Measurements from ENCODE around the gene BLOC1S1. TPM values are rescaled to one million over a fixed set of nuclear protein-coding genes. Genes with fewer than 3 reads are reported as not detected.

The BLOC1S1 gene
- total RNA-seq, 1 experiment from 2014 or later = 87.3 TPM

- ATAC-seq = no peak
- no TSS peak for BruUV-seq (replicated peaks)
- no peak for DNase-seq (ENCODE audit: low read depth, low spot score)
- in situ Hi-C loops (cut with HindIII; ENCODE audit: low pct_unique_long_range_greater_than_20kb, low sequenced_read_pairs) = no loop called here
- Histone ChIP-seq H3K9me3 (ENCODE audit: control insufficient read depth, insufficient read depth, low read depth, low read length) (no peaks in the 10 kb centered on the region), H3K27me3 (ENCODE audit: control insufficient read depth, insufficient read depth, low read length) (no peaks in the 10 kb centered on the region), H3K4me1 (ENCODE audit: control insufficient read depth, insufficient read depth, low read length) (peaks cover 31% of the 10 kb centered on the region), H3K4me3 (ENCODE audit: low read depth in 2 of 2, low read length in 2 of 2) (peak overlapping the region; percentile 28 to 42; a peak in 3 of 4 replicates), H3K27ac (ENCODE audit: low read length) (no peak overlapping the region), H3K36me3 (ENCODE audit: control insufficient read depth, insufficient read depth, low read length) (no peaks in the 10 kb centered on the region)
- TF ChIP-seq CTCF (IDR thresholded peaks at IDR 0.05) (no peak), POLR2AphosphoS5 (IDR thresholded peaks at IDR 0.05; ENCODE audit: low read depth, low read length) (no peak), TCF7L2 (IDR thresholded peaks at IDR 0.05; ENCODE audit: low read depth, low read length) (no peak), REST (IDR thresholded peaks at IDR 0.05; ENCODE audit: insufficient read depth in 1 of 2, low read depth in 2 of 2, low read length in 1 of 2) (no peak), SIN3A (IDR thresholded peaks at IDR 0.05; ENCODE audit: borderline replicate concordance, insufficient read depth, low read depth, low read length) (no peak)
- ChIA-PET POLR2A (interaction anchor here (0.6 kb wide), 1 partner anchor 62 kb away, joined by 3 read pairs; no protein-coding TSS in a partner anchor), CTCF (no interaction called here)
- intact Hi-C loops (cut with micrococcal nuclease; ENCODE audit: unreplicated experiment) = loop anchor here (10.0 kb wide), 1 partner anchor 203 kb away; no protein-coding TSS in a partner anchor
Observed at GRCh38 chr12:55741931-55742680, 26.3 kb downstream of the BLOC1S1 start.

- in situ Hi-C loops (cut with HindIII; ENCODE audit: low pct_unique_long_range_greater_than_20kb, low sequenced_read_pairs) (no loop called here), intact Hi-C loops (cut with micrococcal nuclease; ENCODE audit: unreplicated experiment) (loop anchor here (10.0 kb wide), 1 partner anchor 202 kb away; no protein-coding TSS in a partner anchor)
- no peak for DNase-seq (ENCODE audit: low read depth, low spot score)
- BruUV-seq (replicated peaks) = no TSS peak
- CTCF ChIA-PET = no interaction called here
- ATAC-seq = peak; percentile 81
- TF ChIP-seq POLR2AphosphoS5 (IDR thresholded peaks at IDR 0.05; ENCODE audit: low read depth, low read length) = no peak
- no peak for TF ChIP-seq SIN3A (IDR thresholded peaks at IDR 0.05; ENCODE audit: borderline replicate concordance, insufficient read depth, low read depth, low read length)
- no peak for TF ChIP-seq CTCF (IDR thresholded peaks at IDR 0.05)
- TF ChIP-seq REST (IDR thresholded peaks at IDR 0.05; ENCODE audit: insufficient read depth in 1 of 2, low read depth in 2 of 2, low read length in 1 of 2) = no peak
- peak; percentile 74 for TF ChIP-seq TCF7L2 (IDR thresholded peaks at IDR 0.05; ENCODE audit: low read depth, low read length)
- Histone ChIP-seq H3K36me3 (ENCODE audit: control insufficient read depth, insufficient read depth, low read length) (no peaks in the 10 kb centered on the region), H3K27me3 (ENCODE audit: control insufficient read depth, insufficient read depth, low read length) (no peaks in the 10 kb centered on the region), H3K9me3 (ENCODE audit: control insufficient read depth, insufficient read depth, low read depth, low read length) (no peaks in the 10 kb centered on the region), H3K4me1 (ENCODE audit: control insufficient read depth, insufficient read depth, low read length) (peaks cover 26% of the 10 kb centered on the region), H3K27ac (ENCODE audit: low read length) (no peak within 1 kb of the TSS), H3K4me3 (ENCODE audit: low read depth in 2 of 2, low read length in 2 of 2) (peak within 1 kb of the TSS; percentile 48 to 57)
- POLR2A ChIA-PET = interaction anchor here (0.5 kb wide), 1 partner anchor 81 kb away, joined by 3 read pairs; no protein-coding TSS in a partner anchor
Observed at GRCh38 chr12:55742719-55743405, 27.0 kb downstream of the BLOC1S1 start, which contains the start of gene GDF11. GDF11 (plus strand) TSS chr12:55743122; CDS start chr12:55743317, 195 bp downstream.

Measured in Panc1 (cell line).